Heart left ventricle (tissue), 16 donors: ENCODE results near the gene P3H1. TPM values are rescaled to one million over a fixed set of nuclear protein-coding genes. Genes with fewer than 3 reads are reported as not detected.

Experiments
- ATAC-seq, 4 donors: fragments of 200-7000 bp; cut with Tn5 transposase; one replicate each; pipeline ENCODE4 v1.9.1; 2020 to 2022; ENCODE audit warnings: moderate library complexity in 4 of 4, mild to moderate bottlenecking in 3 of 4, moderate number of reproducible peaks in 1 of 4
- DNase-seq, 5 donors: peaks; one replicate each; pipeline ENCODE4 v3.0.0-alpha.2; 2020
- H3K27ac ChIP-seq, 12 donors: fragments of 200-600 bp; sonication (generic) in 4 of 12; one replicate each; pipeline versions ENCODE4 v1.5.0 to v1.8.0; 2016 to 2022; ENCODE audit warnings: mild to moderate bottlenecking in 2 of 12
- H3K27me3 ChIP-seq, 9 donors: fragments of 200-600 bp; sonication (generic) in 2 of 9; one replicate each; pipeline versions ENCODE4 v1.5.1 to v1.8.0; 2016 to 2022; ENCODE audit warnings: mild to moderate bottlenecking in 3 of 9
- H3K36me3 ChIP-seq, 9 donors: fragments of 200-600 bp; sonication (generic) in 2 of 9; one replicate each; pipeline versions ENCODE4 v1.5.0 to v1.8.0; 2018 to 2022; ENCODE audit warnings: mild to moderate bottlenecking in 2 of 9
- H3K4me1 ChIP-seq, 12 donors: fragments of 200-600 bp; sonication (generic) in 4 of 12; one replicate each; pipeline versions ENCODE4 v1.5.0 to v1.8.0; 2016 to 2022; ENCODE audit warnings: mild to moderate bottlenecking in 3 of 12
- H3K4me3 ChIP-seq, 12 donors: fragments of 200-600 bp; sonication (generic) in 4 of 12; one replicate each; pipeline versions ENCODE4 v1.5.0 to v1.8.0; 2017 to 2022; ENCODE audit warnings: mild to moderate bottlenecking in 9 of 12, moderate library complexity in 4 of 12
- H3K9me3 ChIP-seq, 12 donors: fragments of 200-600 bp; sonication (generic) in 4 of 12; one replicate each; pipeline versions ENCODE4 v1.5.0 to v1.8.0; 2016 to 2022; ENCODE audit warnings: mild to moderate bottlenecking in 1 of 12
- POLR2A ChIP-seq, 2 donors: fragments of 450-650 bp; IDR thresholded peaks; one replicate each; pipeline ENCODE4 v1.6.1; 2017; ENCODE audit warnings: antibody characterized with exemption in 2 of 2, mild to moderate bottlenecking in 2 of 2, moderate library complexity in 2 of 2
- WGBS, 4 donors: extraction: QIAGEN DNeasy Blood & Tissue Kit in 2 of 4; methylation state at CpG; one replicate each; pipeline versions ENCODE4 v1.1.5 to v1.1.7; 2013 to 2018; 5-methylcytosine and 5-hydroxymethylcytosine counted together
- intact Hi-C, 10 donors: fragments of 100-400 bp; cut with DNase I; formaldehyde crosslinking; loops; one replicate each; pipeline versions ENCODE4 v1.11.1 to v1.14.2; 2022
- polyA plus RNA-seq, 2 donors: library from polyadenylated mRNA; stranded (reverse); fragments of 200-250 nt; gene quantifications; one replicate each; pipeline ENCODE4 v1.2.3, GENCODE V29; 2013
- total RNA-seq, 9 donors: library from RNA; depleted of rRNA in 2 of 9; stranded (reverse); fragments of >200 nt in 2 of 9; fragmentation: NEBNext Ultra II Directional in 3 of 9; extraction: Animal tissue kit (Norgen Biotek cat#: 25700) in 3 of 9; gene quantifications; one replicate each; pipeline versions ENCODE4 v1.1.0 to v1.2.4, GENCODE V29; 2016 to 2023
- TF ChIP-seq, protein P1 (sequence below), 12 donors: fragments of 200-600 bp; sonication (generic) in 4 of 12; IDR thresholded peaks; one replicate each; pipeline versions ENCODE4 v1.5.0 to v1.8.0; 2018 to 2022; ENCODE audit warnings: antibody characterized with exemption in 12 of 12, mild to moderate bottlenecking in 5 of 12
- donor health status: ischemic (EF 13 %, LVEDD 7.1; RV severe dilation, severe dysfunction).
- donor health status: healthy with polysubstance abuse.
- donor health status: DM: no; HTN: yes; CAD: no.
- donor health status: DM: no; HTN: no; CAD: no.
- donor health status: ischemic (EF 25% LVEDD 6.9; RV normal size, moderate dysfunction).
- donor health status: ischemic (EF 25% LVEDD 5.7; RV mildly dilated, moderate dysfunction).
- donor health status: healthy.
- donor health status: DM: yes; HTN: yes; CAD: no.
- donor health status: ischemic (EF 35%, LVEDD 5.7; RV mildly dilated, moderate dysfunction).
- donor health status: nonischemic (EF 11% LVEDD 7.7; RV severe dilation, severe dysfunction).
- donor health status: DM: yes; HTN: yes; CAD: no.
- donor health status: PGD.
- donor health status: ischemic (EF 29% LVEDD 5.4; RV normal size, mild dysfunction).
- donor health status: nonischemic (EF 23%, LVEDD 6.1; RV moderate dilation, normal function).

Gene P3H1
- total and polyA plus RNA-seq, 11 donors, result 6.9 to 27.9 (median 10.7) TPM

DNA sequence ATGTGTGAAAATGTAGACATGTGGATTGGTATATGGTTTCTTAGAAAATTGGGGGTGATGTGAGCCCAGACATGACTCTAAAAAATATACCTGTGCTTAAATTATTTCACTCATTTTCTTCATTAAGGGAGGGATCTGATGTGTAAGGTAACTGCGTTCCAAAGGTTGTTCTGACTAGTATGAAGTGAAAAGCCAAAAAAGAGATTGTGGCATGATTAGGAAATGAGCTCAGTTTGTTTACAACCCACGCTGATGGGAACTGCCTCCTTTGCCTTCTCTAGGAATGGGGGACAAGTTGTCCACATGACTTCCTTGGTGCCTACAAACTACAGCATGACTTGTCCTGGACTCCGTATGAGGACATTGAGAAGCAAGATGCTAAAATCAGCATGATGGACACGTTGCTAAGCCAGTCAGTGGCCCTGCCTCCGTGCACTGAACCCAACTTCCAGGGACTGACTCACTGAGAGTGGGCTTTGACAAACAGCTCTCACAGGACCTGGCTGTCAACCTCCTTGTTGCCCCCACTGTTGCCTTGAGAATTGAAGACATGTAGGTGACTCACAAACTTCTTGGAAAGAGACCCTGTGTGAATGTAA is 8.2 kb upstream of the P3H1 start:
- peaks cover 0 to 19% (median 0%) of the 10 kb centered on the region in 12 donors for H3K4me1 ChIP-seq
- H3K4me3 ChIP-seq, result no peak overlapping the region
- TF ChIP-seq POLR2A (IDR thresholded peaks at IDR 0.05), result no peak
- TF ChIP-seq, protein P1, sequence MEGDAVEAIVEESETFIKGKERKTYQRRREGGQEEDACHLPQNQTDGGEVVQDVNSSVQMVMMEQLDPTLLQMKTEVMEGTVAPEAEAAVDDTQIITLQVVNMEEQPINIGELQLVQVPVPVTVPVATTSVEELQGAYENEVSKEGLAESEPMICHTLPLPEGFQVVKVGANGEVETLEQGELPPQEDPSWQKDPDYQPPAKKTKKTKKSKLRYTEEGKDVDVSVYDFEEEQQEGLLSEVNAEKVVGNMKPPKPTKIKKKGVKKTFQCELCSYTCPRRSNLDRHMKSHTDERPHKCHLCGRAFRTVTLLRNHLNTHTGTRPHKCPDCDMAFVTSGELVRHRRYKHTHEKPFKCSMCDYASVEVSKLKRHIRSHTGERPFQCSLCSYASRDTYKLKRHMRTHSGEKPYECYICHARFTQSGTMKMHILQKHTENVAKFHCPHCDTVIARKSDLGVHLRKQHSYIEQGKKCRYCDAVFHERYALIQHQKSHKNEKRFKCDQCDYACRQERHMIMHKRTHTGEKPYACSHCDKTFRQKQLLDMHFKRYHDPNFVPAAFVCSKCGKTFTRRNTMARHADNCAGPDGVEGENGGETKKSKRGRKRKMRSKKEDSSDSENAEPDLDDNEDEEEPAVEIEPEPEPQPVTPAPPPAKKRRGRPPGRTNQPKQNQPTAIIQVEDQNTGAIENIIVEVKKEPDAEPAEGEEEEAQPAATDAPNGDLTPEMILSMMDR (IDR thresholded peaks at IDR 0.05), result no peak
- H3K27ac ChIP-seq, result no peak overlapping the region
- H3K36me3 ChIP-seq, result peaks cover 0 to 69% (median 59%) of the 10 kb centered on the region in 9 donors
- no peak for ATAC-seq
- WGBS, 4 donors, result 81 to 92% (median 86%) methylated on average over 5 of the region's 5 CpGs
- DNase-seq, result no peak
- intact Hi-C loops, result loop anchor here in 7 of 10 donors (5.0 to 10.0 kb wide), 6 partner anchors 80 to 300 kb away; no protein-coding TSS in a partner anchor
- no peaks in the 10 kb centered on the region for H3K9me3 ChIP-seq
- no peaks in the 10 kb centered on the region for H3K27me3 ChIP-seq

DNA sequence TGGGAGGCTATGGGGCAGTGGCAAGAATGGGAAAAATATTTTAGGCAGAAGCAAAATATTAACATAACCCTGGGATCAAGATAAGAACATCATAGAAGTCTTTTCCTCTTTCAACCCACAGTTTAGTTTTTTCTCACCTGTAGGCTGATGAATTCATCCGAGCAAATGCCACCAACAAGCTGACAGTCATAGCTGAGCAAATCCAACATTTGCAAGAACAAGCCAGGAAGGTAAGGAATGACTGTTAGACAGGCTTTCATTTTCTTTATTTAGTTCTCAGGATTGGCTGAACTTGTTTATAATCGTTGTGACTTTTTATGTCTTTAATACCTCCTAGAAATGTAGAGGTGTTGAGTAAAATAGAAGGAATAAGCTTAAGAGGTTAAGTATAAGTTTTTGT is 6.6 kb upstream of the P3H1 start:
- Histone ChIP-seq H3K9me3 (no peaks in the 10 kb centered on the region), H3K4me1 (peaks cover 0 to 23% (median 10%) of the 10 kb centered on the region in 12 donors), H3K4me3 (no peak overlapping the region), H3K27me3 (no peaks in the 10 kb centered on the region), H3K36me3 (peaks cover 0 to 57% (median 51%) of the 10 kb centered on the region in 9 donors), H3K27ac (no peak overlapping the region)
- 47 to 75% (median 48%) methylated on average over 2 of the region's 2 CpGs for WGBS, 4 donors
- ATAC-seq, result no peak
- DNase-seq, result no peak
- TF ChIP-seq, protein P1 (IDR thresholded peaks at IDR 0.05), result no peak
- TF ChIP-seq POLR2A (IDR thresholded peaks at IDR 0.05), result no peak
- intact Hi-C loops, result loop anchor here in 2 of 10 donors (10.0 kb wide), 4 partner anchors 81 to 301 kb away; no protein-coding TSS in a partner anchor

DNA sequence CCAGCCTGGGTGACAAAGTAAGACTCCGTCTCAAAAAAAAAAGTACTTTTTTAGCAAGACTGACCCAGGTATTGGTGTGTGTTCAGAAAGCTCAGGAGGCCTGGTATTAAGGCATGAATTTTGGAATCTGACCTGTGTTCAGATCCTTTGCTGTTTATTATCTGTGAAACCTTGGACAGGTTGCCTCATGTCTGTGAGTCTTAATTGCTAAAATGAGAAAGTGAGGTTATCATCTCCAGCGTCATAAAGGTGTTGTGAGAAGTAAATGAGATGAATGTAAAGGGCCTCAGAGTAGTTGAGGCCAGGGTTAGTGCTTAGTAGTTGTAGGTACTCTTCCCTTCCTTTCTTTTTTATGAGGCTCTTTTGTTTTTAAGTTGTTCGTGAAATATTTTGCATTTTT is 3.0 kb upstream of the P3H1 start:
- Histone ChIP-seq H3K27me3 (no peaks in the 10 kb centered on the region), H3K27ac (no peak overlapping the region), H3K9me3 (no peaks in the 10 kb centered on the region), H3K4me1 (peaks cover 3 to 44% (median 23%) of the 10 kb centered on the region in 12 donors), H3K4me3 (no peak overlapping the region), H3K36me3 (peaks cover 0 to 24% (median 15%) of the 10 kb centered on the region in 9 donors)
- intact Hi-C loops, result loop anchor here in 9 of 10 donors (5.0 to 10.0 kb wide), 12 partner anchors 47 to 435 kb away; partner anchors contain the start of genes YBX1 (in 6 of the 9), ERMAP (in 1 of the 9), FOXJ3 (in 1 of the 9) and SVBP (in 1 of the 9)
- DNase-seq (no peak), ATAC-seq (no peak)
- 82 to 90% (median 88%) methylated on average over 3 of the region's 3 CpGs for WGBS, 4 donors
- TF ChIP-seq, protein P1 (IDR thresholded peaks at IDR 0.05), result no peak
- no peak for TF ChIP-seq POLR2A (IDR thresholded peaks at IDR 0.05)

DNA sequence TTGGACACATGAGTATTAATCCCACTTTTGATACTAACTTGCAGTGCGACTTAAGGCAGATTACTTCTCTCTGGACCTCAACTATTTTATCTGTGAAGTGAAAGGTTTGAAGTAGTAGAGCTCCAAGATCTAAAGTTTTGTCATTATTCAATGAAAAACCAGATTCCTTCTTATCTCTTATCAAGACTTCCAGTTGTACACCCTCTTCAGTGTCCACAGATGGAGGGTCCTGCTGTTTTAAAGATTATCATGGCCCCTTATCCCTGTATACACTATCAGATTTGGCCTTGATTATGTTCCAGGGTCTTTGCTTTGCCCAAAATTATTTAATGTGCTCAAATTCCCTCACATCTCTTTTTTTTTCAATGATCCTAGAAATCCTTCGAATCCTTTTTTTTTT is 1.3 kb upstream of the P3H1 start:
- TF ChIP-seq, protein P1 (IDR thresholded peaks at IDR 0.05), result no peak
- TF ChIP-seq POLR2A (IDR thresholded peaks at IDR 0.05), result no peak
- Histone ChIP-seq H3K4me1 (peaks cover 3 to 50% (median 30%) of the 10 kb centered on the region in 12 donors), H3K9me3 (no peaks in the 10 kb centered on the region), H3K4me3 (peak overlapping the region in 10 of 12 donors; percentile 82 to 98 (median 95)), H3K36me3 (peaks cover 0 to 8% (median 0%) of the 10 kb centered on the region in 9 donors), H3K27ac (no peak overlapping the region), H3K27me3 (no peaks in the 10 kb centered on the region)
- WGBS, 4 donors, result 72 to 80% (median 75%) methylated on average over 2 of the region's 2 CpGs
- DNase-seq (no peak), ATAC-seq (no peak)
- intact Hi-C loops, result loop anchor here in 7 of 10 donors (5.0 to 10.0 kb wide), 8 partner anchors 49 to 433 kb away; partner anchors contain the start of genes YBX1 (in 6 of the 7), ERMAP (in 1 of the 7), FOXJ3 (in 1 of the 7) and SVBP (in 1 of the 7)
